ENCODE results near the gene ZNF234.
"Not testable (repeated sequence)": the region's sequence is repeated elsewhere in the genome, so short reads cannot be mapped to it uniquely, and the experiment has no call there.

ZNF234 gene

DNA sequence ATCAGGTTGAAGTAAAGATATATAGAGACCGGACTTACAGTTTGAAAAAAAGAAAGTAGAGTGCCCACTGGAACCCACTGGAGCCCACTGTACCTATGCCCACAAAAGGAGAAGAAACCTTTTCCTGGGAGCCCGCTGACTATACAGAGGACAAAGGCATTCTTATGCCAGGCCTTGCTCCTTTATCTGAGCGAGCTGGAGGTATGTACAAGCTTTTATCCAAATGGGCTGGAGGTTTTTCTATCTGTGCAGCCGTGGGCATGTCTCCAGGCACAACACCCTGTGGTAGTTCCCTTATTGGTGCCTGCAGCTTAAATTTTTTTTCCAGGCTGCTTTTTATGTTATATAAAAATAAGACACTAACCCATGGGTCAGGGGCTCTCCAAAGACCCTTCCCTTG is 8.4 kb downstream of the ZNF234 start:
- Mint-ChIP-seq H3K9me3 (peaks cover 3 to 14% of the 10 kb centered on the region in 2 donors), H3K27ac (no peak overlapping the region), H3K36me3 (ENCODE audit: insufficient read depth) (peaks cover 45% of the 10 kb centered on the region), H3K27me3 (no peaks in the 10 kb centered on the region), H3K4me1 (ENCODE audit: low read depth in 2 of 2) (peaks cover 2 to 4% of the 10 kb centered on the region in 2 donors), H3K4me3 (no peak overlapping the region)
- ATAC-seq (replicated peaks), result no peak
- no peak for DNase-seq

DNA sequence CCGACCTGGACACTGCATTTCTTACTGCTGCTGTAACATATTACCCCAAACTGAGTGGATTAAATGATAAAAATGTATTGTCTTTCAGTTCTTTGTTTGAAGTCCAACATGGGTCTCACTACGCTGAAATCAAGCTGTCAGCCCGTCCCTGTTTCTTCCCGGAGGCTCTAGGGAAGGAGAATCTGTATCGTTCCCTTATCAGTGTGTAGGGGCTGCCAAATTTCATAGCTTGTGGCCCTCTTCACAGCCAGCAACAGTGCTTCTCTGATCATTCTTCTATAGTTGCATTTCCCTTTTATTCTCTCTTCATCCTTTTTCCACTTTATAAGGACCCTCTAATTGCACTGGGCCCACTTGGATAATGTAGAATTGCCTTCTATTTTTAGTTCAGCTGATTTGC is 10.1 kb downstream of the ZNF234 start:
- DNase-seq (no peak), ATAC-seq (replicated peaks) (no peak)
- Mint-ChIP-seq H3K4me1 (ENCODE audit: low read depth in 2 of 2) (peaks cover 2 to 4% of the 10 kb centered on the region in 2 donors), H3K27me3 (no peaks in the 10 kb centered on the region), H3K9me3 (peaks cover 5 to 19% of the 10 kb centered on the region in 2 donors), H3K27ac (no peak overlapping the region), H3K36me3 (ENCODE audit: insufficient read depth) (peaks cover 42% of the 10 kb centered on the region), H3K4me3 (no peak overlapping the region)

GRCh38 chr19:44156475-44156874 is 15.1 kb downstream of the ZNF234 start:
- H3K4me3 Mint-ChIP-seq, result no peak overlapping the region
- H3K36me3 Mint-ChIP-seq (ENCODE audit: insufficient read depth), result peaks cover 14% of the 10 kb centered on the region
- DNase-seq (no peak), ATAC-seq (replicated peaks) (no peak)
- H3K4me1 Mint-ChIP-seq (ENCODE audit: low read depth in 2 of 2), result peaks cover 0 to 4% of the 10 kb centered on the region in 2 donors
- no peaks in the 10 kb centered on the region for H3K27me3 Mint-ChIP-seq
- H3K27ac Mint-ChIP-seq, result no peak overlapping the region
- H3K9me3 Mint-ChIP-seq, result peaks cover 14 to 29% of the 10 kb centered on the region in 2 donors

DNA sequence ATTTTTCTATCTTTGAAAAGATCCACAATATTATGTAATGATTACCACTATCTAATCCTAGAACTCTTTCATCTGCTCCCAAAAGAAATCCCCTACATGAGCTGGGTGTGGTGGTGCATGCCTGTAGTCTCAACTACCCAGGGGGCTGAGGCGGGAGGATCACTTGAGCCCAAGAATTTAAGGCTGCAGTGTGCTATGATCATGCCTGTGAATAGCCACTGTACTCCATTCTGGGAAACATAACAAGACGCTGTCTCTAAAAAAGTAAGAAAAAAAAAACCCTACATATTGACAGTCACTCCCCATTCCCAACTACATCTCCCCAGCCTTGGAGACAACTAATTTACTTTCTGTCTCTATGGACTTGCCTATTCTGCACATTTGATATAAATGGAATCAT is 22.4 kb downstream of the ZNF234 start:
- ATAC-seq (replicated peaks) (no peak), DNase-seq (no peak)
- Mint-ChIP-seq H3K4me3 (no peak overlapping the region), H3K36me3 (ENCODE audit: insufficient read depth) (peaks cover 31% of the 10 kb centered on the region), H3K27me3 (no peaks in the 10 kb centered on the region), H3K9me3 (peaks cover 9 to 12% of the 10 kb centered on the region in 2 donors), H3K27ac (no peak overlapping the region), H3K4me1 (ENCODE audit: low read depth in 2 of 2) (peaks cover 13 to 21% of the 10 kb centered on the region in 2 donors)

DNA sequence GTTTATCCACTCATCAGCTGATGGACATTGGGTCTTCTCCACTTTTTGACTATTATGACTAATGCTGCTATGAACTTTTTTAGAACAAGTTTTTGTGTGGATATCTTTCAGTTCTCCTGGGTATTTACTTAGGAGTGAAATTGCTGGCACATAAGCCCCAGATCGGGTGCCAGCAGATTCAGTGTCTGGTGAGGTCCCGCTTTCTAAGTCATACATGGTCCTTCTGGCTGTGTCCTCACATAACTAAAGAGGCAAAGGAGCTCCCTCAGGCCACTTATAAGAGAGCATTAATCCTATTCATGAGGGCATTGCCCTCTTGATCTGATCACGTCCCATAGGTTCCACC is 22.9 kb downstream of the ZNF234 start:
- Mint-ChIP-seq H3K4me3 (peak overlapping the region; percentile 87 to 99), H3K27ac (peak overlapping the region; percentile 96 to 99), H3K36me3 (ENCODE audit: insufficient read depth) (peaks cover 36% of the 10 kb centered on the region), H3K9me3 (peaks cover 9 to 12% of the 10 kb centered on the region in 2 donors), H3K4me1 (ENCODE audit: low read depth in 2 of 2) (peaks cover 13 to 21% of the 10 kb centered on the region in 2 donors), H3K27me3 (no peaks in the 10 kb centered on the region)
- no peak for DNase-seq
- no peak for ATAC-seq (replicated peaks)

DNA sequence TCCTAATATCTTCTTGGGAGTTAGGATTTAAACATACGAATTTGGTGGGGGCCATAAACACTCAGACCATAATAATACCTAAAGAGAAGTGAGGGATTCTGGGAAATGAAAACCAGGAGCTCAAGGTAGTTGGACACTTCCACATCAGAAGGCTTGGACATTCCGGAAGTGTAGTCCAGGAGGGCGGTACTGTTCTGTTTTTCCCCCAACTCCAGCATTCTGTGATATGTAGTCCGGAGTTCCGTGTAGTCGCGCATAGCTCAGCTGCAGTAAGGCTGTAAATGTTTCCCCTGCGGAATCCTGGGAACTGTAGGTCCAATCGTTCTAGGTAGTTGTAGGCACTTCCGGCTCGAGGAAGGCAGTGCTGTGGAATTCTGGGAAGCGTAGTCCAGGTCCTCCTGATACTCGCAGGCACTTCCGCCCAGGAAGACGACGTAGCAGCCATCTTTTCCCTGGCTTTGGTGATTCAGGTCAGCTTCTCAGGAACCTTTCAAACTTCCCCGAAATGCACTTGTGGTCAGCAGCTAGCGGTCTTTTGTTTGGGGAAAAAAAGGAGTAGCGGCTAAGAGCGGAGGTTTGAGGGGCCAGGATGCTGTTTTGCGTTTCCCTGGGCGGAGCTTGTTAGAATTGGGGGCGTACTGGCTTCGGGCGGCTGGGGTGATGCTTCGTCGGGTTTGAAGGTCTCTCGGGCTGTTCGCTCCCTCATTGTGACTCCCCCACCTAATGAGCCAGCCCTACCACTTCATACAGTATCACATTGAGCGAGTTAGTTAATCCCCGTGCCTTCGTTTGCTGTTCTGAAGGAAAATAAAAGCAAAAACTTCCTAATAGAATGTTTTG is 23.5 kb downstream of the ZNF234 start, which contains the start of gene ZNF226:
Gene ZNF226, plus strand, starts transcription at position 428 of the 840 bp plus-strand sequence. CDS start 4,981 bp downstream, outside the sequence.
- Mint-ChIP-seq H3K27me3 (no peaks in the 10 kb centered on the region), H3K9me3 (peaks cover 9 to 12% of the 10 kb centered on the region in 2 donors), H3K4me3 (peak within 1 kb of the TSS; percentile 87 to 99), H3K4me1 (ENCODE audit: low read depth in 2 of 2) (peaks cover 13 to 21% of the 10 kb centered on the region in 2 donors), H3K36me3 (ENCODE audit: insufficient read depth) (peaks cover 42% of the 10 kb centered on the region), H3K27ac (peak within 1 kb of the TSS; percentile 96 to 99)
- ATAC-seq (replicated peaks) (peak; percentile 94), DNase-seq (peak; percentile 66 to 70 (median 70))

DNA sequence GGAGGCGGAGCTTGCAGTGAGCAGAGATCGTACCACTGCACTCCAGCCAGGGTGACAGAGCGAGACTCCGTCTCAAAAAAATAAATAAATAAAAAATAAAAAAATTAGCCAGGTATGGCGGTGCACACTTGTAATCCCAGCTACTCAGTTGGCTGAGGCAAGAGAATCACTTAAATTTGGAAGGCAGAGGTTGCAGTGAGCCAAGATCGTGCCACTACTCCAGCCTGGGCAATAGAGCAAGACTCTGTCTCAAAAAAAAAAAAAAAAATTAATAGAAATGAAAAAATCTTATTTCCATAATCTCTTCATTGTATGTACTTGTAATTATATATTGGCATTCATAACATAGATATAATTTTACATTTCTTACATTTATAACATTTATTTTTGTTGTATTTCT is 29.3 kb downstream of the ZNF234 start:
- H3K27me3 Mint-ChIP-seq; DNase-seq; H3K27ac Mint-ChIP-seq; ATAC-seq (replicated peaks); H3K4me3 Mint-ChIP-seq: not testable (repeated sequence)
- Mint-ChIP-seq H3K9me3 (peaks cover 13 to 20% of the 10 kb centered on the region in 2 donors), H3K4me1 (ENCODE audit: low read depth in 2 of 2) (peaks cover 4 to 19% of the 10 kb centered on the region in 2 donors), H3K36me3 (ENCODE audit: insufficient read depth) (peaks cover 91% of the 10 kb centered on the region)

DNA sequence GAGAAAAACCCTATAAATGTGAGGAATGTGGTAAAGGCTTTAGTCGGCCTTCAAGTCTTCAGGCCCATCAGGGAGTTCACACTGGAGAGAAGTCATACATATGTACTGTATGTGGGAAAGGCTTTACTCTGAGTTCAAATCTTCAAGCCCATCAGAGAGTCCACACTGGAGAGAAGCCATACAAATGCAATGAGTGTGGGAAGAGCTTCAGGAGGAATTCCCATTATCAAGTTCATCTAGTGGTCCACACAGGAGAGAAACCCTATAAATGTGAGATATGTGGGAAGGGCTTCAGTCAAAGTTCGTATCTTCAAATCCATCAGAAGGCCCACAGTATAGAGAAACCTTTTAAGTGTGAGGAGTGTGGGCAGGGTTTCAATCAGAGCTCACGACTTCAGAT is 35.2 kb downstream of the ZNF234 start:
- Mint-ChIP-seq H3K4me3 (no peak overlapping the region), H3K27ac (no peak overlapping the region), H3K36me3 (ENCODE audit: insufficient read depth) (peaks cover 51% of the 10 kb centered on the region), H3K27me3 (no peaks in the 10 kb centered on the region), H3K9me3 (peaks cover 28 to 30% of the 10 kb centered on the region in 2 donors), H3K4me1 (ENCODE audit: low read depth in 2 of 2) (no peaks in the 10 kb centered on the region)
- DNase-seq, result no peak
- ATAC-seq (replicated peaks), result no peak

- no peaks in the 10 kb centered on the region for H3K4me1 Mint-ChIP-seq (ENCODE audit: low read depth in 2 of 2)
- peaks cover 18 to 22% of the 10 kb centered on the region in 2 donors for H3K9me3 Mint-ChIP-seq
- ATAC-seq (replicated peaks), result no peak
- no peak overlapping the region for H3K27ac Mint-ChIP-seq
- H3K4me3 Mint-ChIP-seq, result no peak overlapping the region
- H3K36me3 Mint-ChIP-seq (ENCODE audit: insufficient read depth), result peaks cover 7% of the 10 kb centered on the region
- H3K27me3 Mint-ChIP-seq, result no peaks in the 10 kb centered on the region
- DNase-seq, result no peak
Measured at GRCh38 chr19:44180968-44181367, 39.6 kb downstream of the ZNF234 start.

DNA sequence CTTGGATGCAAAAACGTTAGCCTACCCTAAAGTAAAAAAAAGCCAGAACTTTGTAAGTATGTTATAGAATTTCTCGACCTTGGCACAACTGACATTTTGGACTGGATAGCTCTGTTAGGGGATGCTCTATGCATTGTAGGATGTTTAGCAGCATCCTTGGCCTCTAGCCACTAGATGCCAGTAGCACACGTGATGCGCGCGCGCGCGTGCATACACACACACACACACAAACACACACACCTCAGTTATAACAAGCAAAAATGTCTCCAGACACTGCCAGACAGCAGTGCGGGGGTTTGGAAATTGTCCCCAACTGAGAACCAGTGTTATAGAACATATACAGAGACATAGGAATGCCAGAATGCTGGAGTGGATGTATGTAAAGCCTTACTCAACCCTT is 40.8 kb downstream of the ZNF234 start:
- H3K4me1 Mint-ChIP-seq (ENCODE audit: low read depth in 2 of 2), result no peaks in the 10 kb centered on the region
- no peak overlapping the region for H3K4me3 Mint-ChIP-seq
- DNase-seq, result no peak
- H3K36me3 Mint-ChIP-seq (ENCODE audit: insufficient read depth), result no peaks in the 10 kb centered on the region
- no peak for ATAC-seq (replicated peaks)
- H3K9me3 Mint-ChIP-seq, result peaks cover 10 to 11% of the 10 kb centered on the region in 2 donors
- H3K27me3 Mint-ChIP-seq, result no peaks in the 10 kb centered on the region
- no peak overlapping the region for H3K27ac Mint-ChIP-seq

DNA sequence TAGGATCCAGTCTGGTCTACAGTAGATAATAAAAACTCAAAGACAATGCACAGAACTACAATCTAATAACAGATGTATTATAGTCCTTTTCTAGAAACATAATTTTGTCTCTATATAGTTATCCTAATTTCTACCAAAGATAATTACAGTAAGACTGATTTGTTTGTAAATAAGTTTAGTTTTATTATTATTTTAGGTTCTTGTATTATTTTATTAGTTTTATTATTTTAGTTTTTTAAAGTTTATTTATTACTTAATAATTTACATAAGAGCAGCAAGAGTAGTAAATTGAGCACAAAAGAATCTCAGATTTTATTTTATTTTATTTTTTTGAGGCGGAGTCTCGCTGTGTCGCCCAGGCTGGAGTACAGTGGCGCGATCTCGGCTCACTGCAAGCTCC is 48.7 kb downstream of the ZNF234 start:
- ATAC-seq (replicated peaks) (no peak), DNase-seq (no peak)
- Mint-ChIP-seq H3K27ac (no peak overlapping the region), H3K4me1 (ENCODE audit: low read depth in 2 of 2) (no peaks in the 10 kb centered on the region), H3K27me3 (peaks cover 0 to 12% of the 10 kb centered on the region in 2 donors), H3K9me3 (peaks cover 15 to 16% of the 10 kb centered on the region in 2 donors), H3K4me3 (no peak overlapping the region), H3K36me3 (ENCODE audit: insufficient read depth) (no peaks in the 10 kb centered on the region)

GRCh38 chr19:44192127-44192526 is 50.8 kb downstream of the ZNF234 start:
- Mint-ChIP-seq H3K4me1 (ENCODE audit: low read depth in 2 of 2) (no peaks in the 10 kb centered on the region), H3K36me3 (ENCODE audit: insufficient read depth) (no peaks in the 10 kb centered on the region), H3K27ac (no peak overlapping the region), H3K9me3 (peaks cover 10 to 16% of the 10 kb centered on the region in 2 donors), H3K4me3 (no peak overlapping the region), H3K27me3 (peaks cover 0 to 12% of the 10 kb centered on the region in 2 donors)
- no peak for DNase-seq
- ATAC-seq (replicated peaks), result no peak

GRCh38 chr19:44196772-44197171 is 55.4 kb downstream of the ZNF234 start:
- Mint-ChIP-seq H3K36me3 (ENCODE audit: insufficient read depth) (no peaks in the 10 kb centered on the region), H3K27me3 (peaks cover 0 to 7% of the 10 kb centered on the region in 2 donors), H3K4me1 (ENCODE audit: low read depth in 2 of 2) (no peaks in the 10 kb centered on the region), H3K9me3 (peaks cover 6 to 7% of the 10 kb centered on the region in 2 donors), H3K4me3 (no peak overlapping the region), H3K27ac (no peak overlapping the region)
- DNase-seq, result no peak
- ATAC-seq (replicated peaks), result no peak

DNA sequence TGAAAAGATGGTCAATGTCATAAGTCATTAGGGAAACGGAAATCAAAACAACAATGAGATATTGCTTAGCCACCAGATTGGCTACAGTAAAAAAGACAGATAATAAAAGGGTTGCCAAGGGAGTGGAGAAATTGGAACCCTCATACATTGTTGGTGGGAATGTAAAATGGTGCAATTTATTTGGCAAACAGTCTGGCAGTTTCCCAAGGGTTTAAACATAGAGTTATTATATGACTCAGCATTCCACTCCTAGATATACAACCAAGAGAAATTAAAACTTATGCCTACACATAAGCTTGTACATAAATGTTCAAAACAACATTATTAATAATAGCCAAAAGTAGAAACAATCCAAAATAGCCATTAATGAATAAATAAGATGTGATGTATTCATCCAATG is 61.1 kb downstream of the ZNF234 start:
- H3K4me1 Mint-ChIP-seq (ENCODE audit: low read depth in 2 of 2), result peaks cover 4 to 5% of the 10 kb centered on the region in 2 donors
- H3K9me3 Mint-ChIP-seq, result peaks cover 6 to 13% of the 10 kb centered on the region in 2 donors
- no peak overlapping the region for H3K4me3 Mint-ChIP-seq
- H3K27ac Mint-ChIP-seq, result no peak overlapping the region
- DNase-seq (no peak), ATAC-seq (replicated peaks) (no peak)
- H3K36me3 Mint-ChIP-seq (ENCODE audit: insufficient read depth), result no peaks in the 10 kb centered on the region
- H3K27me3 Mint-ChIP-seq, result peaks cover 14 to 20% of the 10 kb centered on the region in 2 donors

Data from effector memory CD8-positive, alpha-beta T cell (primary cell).